ENCODE measurements around the gene RAI14. TPM values are rescaled to one million over a fixed set of nuclear protein-coding genes. Genes with fewer than 3 reads are reported as not detected.

RAI14 gene
- total RNA-seq, 1 donor from 2014 or later = 1.1 TPM

GRCh38 chr5:34831303-34831702, 175.2 kb downstream of the RAI14 start:
- no peaks in the 10 kb centered on the region for H3K36me3 Mint-ChIP-seq (ENCODE audit: low read depth)

GRCh38 chr5:34832568-34832967, 176.4 kb downstream of the RAI14 start:
- ATAC-seq (ENCODE audit: low read depth) = no peak
- intact Hi-C loops (cut with micrococcal nuclease) = loop anchor here (10.0 kb wide), 2 partner anchors 382 to 1862 kb away; no protein-coding TSS in a partner anchor
- TF ChIP-seq, protein P1, sequence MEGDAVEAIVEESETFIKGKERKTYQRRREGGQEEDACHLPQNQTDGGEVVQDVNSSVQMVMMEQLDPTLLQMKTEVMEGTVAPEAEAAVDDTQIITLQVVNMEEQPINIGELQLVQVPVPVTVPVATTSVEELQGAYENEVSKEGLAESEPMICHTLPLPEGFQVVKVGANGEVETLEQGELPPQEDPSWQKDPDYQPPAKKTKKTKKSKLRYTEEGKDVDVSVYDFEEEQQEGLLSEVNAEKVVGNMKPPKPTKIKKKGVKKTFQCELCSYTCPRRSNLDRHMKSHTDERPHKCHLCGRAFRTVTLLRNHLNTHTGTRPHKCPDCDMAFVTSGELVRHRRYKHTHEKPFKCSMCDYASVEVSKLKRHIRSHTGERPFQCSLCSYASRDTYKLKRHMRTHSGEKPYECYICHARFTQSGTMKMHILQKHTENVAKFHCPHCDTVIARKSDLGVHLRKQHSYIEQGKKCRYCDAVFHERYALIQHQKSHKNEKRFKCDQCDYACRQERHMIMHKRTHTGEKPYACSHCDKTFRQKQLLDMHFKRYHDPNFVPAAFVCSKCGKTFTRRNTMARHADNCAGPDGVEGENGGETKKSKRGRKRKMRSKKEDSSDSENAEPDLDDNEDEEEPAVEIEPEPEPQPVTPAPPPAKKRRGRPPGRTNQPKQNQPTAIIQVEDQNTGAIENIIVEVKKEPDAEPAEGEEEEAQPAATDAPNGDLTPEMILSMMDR (IDR thresholded peaks at IDR 0.05) = no peak

More at GRCh38 chr5:34831303-34831702, 175.2 kb downstream of the RAI14 start:
- POLR2A ChIA-PET = no interaction called here
- Mint-ChIP-seq H3K4me1 (peaks cover 7% of the 10 kb centered on the region), H3K4me3 (no peak overlapping the region), H3K27ac (no peak overlapping the region), H3K27me3 (no peaks in the 10 kb centered on the region), H3K9me3 (no peaks in the 10 kb centered on the region)
- DNase-seq = no peak
- intact Hi-C loops (cut with micrococcal nuclease) = loop anchor here (10.0 kb wide), 2 partner anchors 383 to 1863 kb away; no protein-coding TSS in a partner anchor
- CTCF ChIA-PET = no interaction called here
- TF ChIP-seq, protein P1 (IDR thresholded peaks at IDR 0.05) = no peak
- ATAC-seq (ENCODE audit: low read depth) = no peak

GRCh38 chr5:34833090-34833489, 177.0 kb downstream of the RAI14 start:
- no peaks in the 10 kb centered on the region for H3K9me3 Mint-ChIP-seq
- TF ChIP-seq, protein P1 (IDR thresholded peaks at IDR 0.05) = no peak
- no peaks in the 10 kb centered on the region for H3K36me3 Mint-ChIP-seq (ENCODE audit: low read depth)
- H3K27ac Mint-ChIP-seq = no peak overlapping the region
- CTCF ChIA-PET = no interaction called here
- POLR2A ChIA-PET = no interaction called here
- no peak for DNase-seq
- peaks cover 5% of the 10 kb centered on the region for H3K4me1 Mint-ChIP-seq
- H3K4me3 Mint-ChIP-seq = no peak overlapping the region
- intact Hi-C loops (cut with micrococcal nuclease) = loop anchor here (10.0 kb wide), 2 partner anchors 382 to 1862 kb away; no protein-coding TSS in a partner anchor
- ATAC-seq (ENCODE audit: low read depth) = no peak
- H3K27me3 Mint-ChIP-seq = no peaks in the 10 kb centered on the region

More at GRCh38 chr5:34832568-34832967, 176.4 kb downstream of the RAI14 start:
- no peaks in the 10 kb centered on the region for H3K27me3 Mint-ChIP-seq
- ChIA-PET CTCF (no interaction called here), POLR2A (no interaction called here)
- H3K27ac Mint-ChIP-seq = no peak overlapping the region
- no peaks in the 10 kb centered on the region for H3K9me3 Mint-ChIP-seq
- DNase-seq = no peak
- no peak overlapping the region for H3K4me3 Mint-ChIP-seq
- H3K36me3 Mint-ChIP-seq (ENCODE audit: low read depth) = no peaks in the 10 kb centered on the region
- peaks cover 7% of the 10 kb centered on the region for H3K4me1 Mint-ChIP-seq

DNA sequence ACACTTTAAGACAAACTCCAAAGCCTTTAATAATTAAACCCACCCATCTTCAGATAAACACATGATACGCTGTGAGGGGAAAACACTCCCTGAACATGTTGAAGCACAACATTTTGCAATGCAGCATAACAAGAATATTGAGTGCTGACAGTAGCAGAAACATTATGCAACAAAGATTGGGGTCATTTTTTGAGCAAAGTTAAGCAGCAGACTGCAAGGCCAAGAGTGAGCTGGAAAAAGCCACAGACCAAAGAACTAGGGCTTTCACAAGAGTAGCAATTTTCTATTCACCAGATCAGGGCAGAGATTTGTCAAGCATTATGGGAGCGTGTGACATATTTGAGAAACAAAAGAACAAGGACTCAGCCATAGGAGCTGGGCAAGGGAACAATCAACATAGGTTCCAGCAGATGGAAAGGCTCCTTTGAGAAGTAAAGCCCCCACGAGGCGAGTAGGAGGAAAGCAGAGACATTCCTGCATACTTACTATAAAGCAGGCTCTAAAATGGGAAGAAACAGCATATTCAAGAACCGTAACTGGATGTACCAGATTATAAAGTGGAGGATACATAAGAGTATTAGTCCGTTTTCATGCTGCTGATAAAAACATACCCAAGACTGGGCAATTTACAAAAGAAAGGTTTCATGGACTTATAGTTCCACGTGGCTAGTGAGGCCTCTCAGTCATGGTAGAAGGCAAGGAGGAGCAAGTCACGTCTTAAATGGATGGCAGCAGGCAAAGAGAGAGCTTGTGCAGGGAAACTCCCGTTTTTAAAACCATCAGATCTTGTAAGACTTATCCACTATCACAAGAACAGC, 178.1 kb downstream of the RAI14 start:
- TF ChIP-seq, protein P1 (IDR thresholded peaks at IDR 0.05) = no peak
- no peak overlapping the region for H3K4me3 Mint-ChIP-seq
- no peak for DNase-seq
- CTCF ChIA-PET = no interaction called here
- no peak overlapping the region for H3K27ac Mint-ChIP-seq
- POLR2A ChIA-PET = no interaction called here
- H3K4me1 Mint-ChIP-seq = peaks cover 9% of the 10 kb centered on the region
- H3K36me3 Mint-ChIP-seq (ENCODE audit: low read depth) = peaks cover 2% of the 10 kb centered on the region
- no peak for ATAC-seq (ENCODE audit: low read depth)
- H3K9me3 Mint-ChIP-seq = no peaks in the 10 kb centered on the region
- no peaks in the 10 kb centered on the region for H3K27me3 Mint-ChIP-seq
- intact Hi-C loops (cut with micrococcal nuclease) = loop anchor here (10.0 kb wide), 2 partner anchors 381 to 1861 kb away; no protein-coding TSS in a partner anchor

DNA sequence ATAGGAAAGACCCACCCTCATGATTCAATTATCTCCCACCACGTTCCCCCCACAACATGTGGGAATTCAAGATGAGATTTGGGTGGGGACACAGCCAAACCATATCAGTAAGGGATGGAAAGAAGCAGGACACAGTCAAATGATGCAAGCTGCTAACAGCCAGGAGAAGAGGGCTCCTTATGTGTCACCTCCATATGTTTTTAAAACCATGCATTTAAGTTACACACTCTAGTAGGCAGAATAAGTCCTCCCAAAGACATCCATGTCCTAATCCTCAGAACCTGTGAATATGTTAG, 178.6 kb downstream of the RAI14 start:
- TF ChIP-seq, protein P1 (IDR thresholded peaks at IDR 0.05) = no peak
- H3K9me3 Mint-ChIP-seq = no peaks in the 10 kb centered on the region
- ATAC-seq (ENCODE audit: low read depth) = no peak
- DNase-seq = no peak
- POLR2A ChIA-PET = no interaction called here
- H3K4me1 Mint-ChIP-seq = peaks cover 13% of the 10 kb centered on the region
- intact Hi-C loops (cut with micrococcal nuclease) = loop anchor here (5.0 to 10.0 kb wide), 4 partner anchors 177 to 1860 kb away; partner anchors contain the start of gene RAI14
- no peak overlapping the region for H3K27ac Mint-ChIP-seq
- peaks cover 4% of the 10 kb centered on the region for H3K36me3 Mint-ChIP-seq (ENCODE audit: low read depth)
- CTCF ChIA-PET = no interaction called here
- H3K4me3 Mint-ChIP-seq = no peak overlapping the region
- H3K27me3 Mint-ChIP-seq = no peaks in the 10 kb centered on the region

Measured in activated B cell treated with CpG ODN at 0.5 μM for 24 hours (primary cell).